GM19468 (cell line): ENCODE measurements around the gene LRP1B.
"Not testable (repeated sequence)": the region's sequence is repeated elsewhere in the genome, so short reads cannot be mapped to it uniquely, and the experiment has no call there.

Experiments
- ATAC-seq: cut with Tn5 transposase; IDR thresholded peaks from one replicate; pipeline ENCODE4 v1.9.1; 2021; ENCODE audit warnings: mild to moderate bottlenecking, moderate library complexity, moderate number of reproducible peaks; ENCODE audit not compliant: unreplicated experiment; ENCODE audit errors: extremely low read depth

The LRP1B gene

DNA sequence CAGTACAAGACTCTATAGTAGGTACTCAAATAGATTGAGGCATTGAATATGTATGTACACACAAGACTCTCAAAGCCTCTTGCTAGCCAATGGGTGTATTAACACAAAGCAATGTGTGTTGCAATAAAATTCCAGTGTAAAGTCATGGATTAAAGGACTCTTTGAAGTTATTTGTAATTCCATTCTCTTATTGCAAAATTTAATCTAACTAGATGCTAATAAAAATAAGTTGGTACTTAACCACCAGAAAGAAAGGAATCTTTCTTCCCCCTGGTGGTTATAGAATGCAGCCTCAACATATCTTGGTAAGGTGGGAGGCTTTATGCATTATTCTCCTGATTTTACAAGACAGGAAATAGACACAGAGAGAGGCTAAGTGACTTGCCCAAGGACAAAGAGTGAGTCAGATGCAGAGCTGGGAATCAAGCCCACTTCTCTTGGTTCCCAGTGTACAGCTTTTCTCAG is 18.0 kb downstream of the LRP1B start:
- ATAC-seq: no peak

DNA sequence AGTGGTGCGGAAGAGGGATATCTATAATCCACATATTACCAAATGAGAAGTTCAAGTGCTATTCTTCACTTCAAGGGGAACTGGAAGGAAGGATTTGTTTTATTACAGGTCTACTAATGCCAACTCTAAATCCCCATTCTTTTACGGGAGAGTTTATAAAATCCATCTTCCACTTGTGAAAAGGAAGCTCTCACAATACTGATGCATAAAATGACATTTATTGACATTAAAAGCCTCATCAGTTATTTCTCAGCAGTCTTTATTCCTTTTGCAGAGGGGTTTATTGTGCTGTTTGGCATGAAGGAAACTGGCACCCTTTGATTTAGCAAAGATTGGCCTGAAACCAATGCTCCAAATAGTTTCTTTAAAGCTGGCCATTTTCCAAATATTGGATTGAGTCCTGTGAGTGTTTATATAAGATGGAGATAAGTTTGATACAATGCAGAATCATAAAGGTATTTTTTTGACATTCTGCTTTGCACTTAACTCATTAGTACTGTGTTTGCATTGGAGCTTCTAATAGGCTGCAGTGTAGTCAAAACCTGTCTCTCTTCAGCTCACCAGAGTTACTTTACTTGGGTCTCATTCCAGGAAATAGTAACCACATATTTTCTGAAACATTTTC is 26.6 kb downstream of the LRP1B start:
- no peak for ATAC-seq

DNA sequence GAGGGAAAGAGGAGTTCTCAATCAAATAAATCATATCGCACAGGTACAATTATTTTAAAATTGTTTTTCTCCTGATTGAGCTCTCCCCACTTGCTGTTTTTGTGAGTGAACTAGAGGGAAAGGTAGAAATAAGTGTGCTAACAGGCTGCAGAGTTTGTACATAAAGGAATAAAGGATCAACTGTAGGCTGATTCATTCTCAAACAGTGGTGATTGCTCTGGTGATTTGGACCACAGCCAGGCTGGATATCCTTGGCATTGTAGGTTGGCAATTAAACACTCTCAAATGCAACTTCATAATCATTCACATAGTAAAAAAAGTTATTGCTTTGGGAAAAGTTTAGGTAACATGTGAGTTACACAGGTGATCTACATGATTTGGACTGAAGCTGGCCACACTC is 29.8 kb downstream of the LRP1B start:
- ATAC-seq: no peak

DNA sequence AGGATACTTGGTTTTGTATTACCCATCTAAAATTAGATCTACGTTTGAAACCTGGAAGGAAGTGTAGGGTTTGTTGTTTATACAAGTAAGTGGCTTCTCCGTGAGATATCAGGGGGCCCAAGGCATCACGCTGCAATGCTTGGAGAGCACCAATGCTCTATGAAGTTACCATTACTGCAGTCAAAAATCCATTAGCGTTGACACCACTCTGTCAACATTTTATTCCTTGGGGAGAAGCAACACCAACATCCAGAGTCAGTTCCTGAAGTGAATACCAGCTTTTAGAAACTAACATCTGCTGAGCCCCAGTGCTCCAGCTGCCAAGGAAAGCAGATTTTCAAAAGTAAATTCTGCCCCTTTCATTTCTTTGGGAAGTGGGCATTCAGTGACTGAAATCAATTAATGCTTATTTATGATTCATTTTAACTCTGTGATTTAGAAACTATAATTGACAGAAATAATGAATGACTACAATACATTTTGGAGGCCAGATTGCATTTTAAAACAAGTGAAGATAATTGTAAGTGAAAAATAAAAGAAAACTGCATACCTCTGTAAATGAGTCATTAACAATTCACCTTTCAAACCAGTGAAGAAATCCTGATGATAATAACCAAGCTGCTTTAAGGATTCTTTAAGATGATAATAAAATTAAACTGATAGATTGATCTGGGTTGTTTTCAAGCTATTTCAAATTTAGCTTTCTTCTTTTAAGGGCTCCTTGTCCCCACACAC is 30.5 kb downstream of the LRP1B start:
- ATAC-seq: no peak

DNA sequence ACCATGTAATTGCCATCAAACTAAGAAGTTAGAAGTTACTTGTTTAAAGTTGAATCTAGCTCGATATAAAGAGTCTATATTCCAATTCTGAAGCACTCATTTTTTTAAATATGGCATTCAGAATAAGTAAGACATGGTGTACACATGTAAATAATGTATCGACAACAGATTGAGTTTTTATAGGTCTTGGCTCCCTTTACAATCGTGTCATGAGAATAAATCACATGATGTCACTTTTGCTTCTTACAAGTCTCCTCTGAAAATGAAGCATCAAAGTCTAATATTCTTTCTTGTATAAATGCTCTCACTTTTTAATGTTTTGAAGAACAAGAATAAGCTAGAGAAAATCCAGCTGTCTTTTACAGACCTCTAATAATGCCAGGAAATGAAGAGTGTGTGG is 33.1 kb downstream of the LRP1B start:
- no peak for ATAC-seq

DNA sequence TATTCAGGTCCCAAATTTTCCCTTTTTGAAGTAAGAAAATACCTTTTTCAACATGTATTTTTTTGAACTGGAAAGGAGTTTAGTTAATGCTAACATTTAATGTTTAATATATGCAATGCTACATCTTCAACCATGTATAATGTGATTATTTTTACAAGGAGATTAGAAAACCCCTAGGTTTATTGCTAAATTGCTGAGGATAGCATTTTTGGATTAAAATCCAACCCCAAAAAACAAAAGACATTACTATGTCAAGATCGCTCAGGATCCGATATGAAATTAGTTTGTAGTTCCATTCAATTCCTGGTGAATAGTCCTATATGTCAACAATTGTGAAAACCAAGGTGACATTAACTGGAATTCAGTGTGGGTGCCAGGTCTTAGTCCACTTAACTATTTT is 35.2 kb downstream of the LRP1B start:
- ATAC-seq: no peak

DNA sequence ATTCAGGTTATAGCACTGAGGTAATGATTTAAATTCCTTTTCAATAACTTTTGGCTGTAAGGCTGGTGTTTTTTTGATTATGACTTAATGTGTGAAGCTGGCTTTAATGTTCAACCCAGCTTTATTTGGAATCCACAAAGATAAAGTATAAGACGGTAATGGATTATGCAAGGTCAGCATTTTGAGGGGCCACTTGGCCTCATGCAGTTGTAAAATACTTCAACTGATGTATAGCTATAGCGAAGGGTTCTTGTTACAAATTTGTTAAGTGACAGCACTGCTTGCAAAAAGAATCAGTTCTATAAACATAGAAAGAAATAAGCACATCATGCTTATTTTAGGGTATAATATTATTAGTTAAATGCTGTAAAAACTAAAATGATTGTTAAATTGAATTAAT is 36.6 kb downstream of the LRP1B start:
- ATAC-seq: no peak

DNA sequence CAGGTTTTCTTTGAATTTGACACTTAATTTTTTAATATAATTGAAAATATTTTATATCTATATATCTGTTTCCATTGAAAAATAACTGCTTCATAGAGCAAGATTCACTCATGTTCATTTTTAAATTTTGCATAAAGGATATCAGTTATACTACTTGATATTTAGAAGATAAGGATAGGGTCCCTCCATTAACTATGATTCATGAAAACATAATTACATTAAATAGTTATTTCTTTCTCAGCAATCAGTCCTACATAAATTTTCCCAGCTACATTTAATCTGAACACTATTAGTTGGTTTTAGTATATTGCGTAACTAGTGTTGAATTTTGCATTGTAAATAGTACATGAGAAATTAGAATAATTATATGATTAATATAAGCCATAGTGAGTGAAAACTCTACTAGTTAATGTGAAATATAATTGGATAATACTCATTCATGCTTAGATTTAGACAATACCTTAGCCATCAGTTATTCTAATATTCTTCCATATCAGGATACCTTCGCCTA is 42.7 kb downstream of the LRP1B start:
- ATAC-seq: no peak

DNA sequence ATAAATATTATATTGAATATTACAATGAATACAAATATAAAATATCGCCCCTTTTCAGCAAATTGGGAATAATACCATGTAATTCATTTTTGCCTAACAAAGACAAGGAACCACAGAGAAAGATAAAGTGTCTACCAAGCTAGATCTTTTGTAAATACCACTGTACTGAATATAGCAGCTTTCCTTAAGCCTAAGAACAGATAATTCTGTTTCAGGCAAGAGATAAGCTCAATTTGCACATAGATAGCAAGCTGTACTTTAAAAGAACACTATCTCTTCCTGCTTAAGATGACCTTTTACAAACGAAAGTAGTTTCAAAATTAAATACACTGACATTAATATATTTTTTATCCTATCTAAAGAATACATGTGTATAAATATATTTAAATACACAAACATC is 43.2 kb downstream of the LRP1B start:
- ATAC-seq: not testable (repeated sequence)

DNA sequence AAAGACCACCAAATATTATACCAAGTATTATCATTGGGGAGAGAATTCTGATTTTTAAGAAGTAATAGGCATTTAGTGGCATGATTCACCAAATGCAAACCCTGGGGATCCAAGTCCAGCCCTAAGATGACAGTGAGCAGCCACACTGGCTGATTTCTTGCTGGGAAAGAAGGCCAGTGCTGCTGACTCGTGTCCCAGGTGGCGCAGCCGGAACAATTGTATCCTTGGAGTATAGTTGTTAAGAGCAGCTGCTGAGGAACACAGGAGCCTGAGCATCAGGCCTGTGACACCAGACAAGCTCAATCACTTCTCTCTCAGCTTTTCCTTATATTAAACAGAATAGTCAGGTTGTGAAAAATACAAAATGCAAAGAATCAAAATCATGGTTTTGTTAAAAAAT is 48.4 kb downstream of the LRP1B start:
- no peak for ATAC-seq

DNA sequence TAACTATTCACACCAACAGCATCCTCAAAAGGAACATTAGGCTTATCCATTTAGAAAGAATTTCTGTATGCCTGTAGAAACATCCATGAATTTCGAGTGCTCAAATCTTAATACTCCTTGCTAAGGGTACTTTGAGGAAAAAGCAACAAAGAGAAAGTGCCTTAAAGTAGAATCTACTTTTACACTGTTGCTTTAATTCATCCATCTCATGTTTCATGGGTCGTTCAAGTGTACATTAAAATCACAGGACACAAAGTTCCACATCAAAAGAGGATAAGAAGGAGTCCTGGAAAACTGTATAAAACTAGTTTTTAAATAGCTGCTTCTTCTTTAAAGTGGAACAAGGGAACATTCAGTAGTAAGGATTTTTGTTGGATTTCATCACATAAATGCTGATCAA is 54.5 kb downstream of the LRP1B start:
- no peak for ATAC-seq

DNA sequence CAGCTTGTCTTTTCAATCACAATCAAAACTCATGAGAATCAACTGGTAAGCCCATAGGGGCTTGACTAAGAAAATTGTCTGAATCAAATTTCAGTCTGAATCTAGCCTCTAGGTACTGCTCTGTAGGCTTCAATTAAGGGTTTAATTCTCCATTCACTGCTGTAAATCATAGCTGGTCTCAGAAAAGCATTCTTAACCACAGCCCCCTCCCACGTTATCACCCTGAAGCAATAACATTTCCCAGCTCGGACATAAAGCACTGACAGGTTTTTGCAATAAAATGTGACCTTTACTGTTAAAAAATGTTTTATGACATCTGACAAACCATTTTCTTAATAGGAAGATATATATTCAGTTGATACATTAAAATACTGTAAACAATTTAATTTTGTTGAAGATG is 55.0 kb downstream of the LRP1B start:
- ATAC-seq: no peak

DNA sequence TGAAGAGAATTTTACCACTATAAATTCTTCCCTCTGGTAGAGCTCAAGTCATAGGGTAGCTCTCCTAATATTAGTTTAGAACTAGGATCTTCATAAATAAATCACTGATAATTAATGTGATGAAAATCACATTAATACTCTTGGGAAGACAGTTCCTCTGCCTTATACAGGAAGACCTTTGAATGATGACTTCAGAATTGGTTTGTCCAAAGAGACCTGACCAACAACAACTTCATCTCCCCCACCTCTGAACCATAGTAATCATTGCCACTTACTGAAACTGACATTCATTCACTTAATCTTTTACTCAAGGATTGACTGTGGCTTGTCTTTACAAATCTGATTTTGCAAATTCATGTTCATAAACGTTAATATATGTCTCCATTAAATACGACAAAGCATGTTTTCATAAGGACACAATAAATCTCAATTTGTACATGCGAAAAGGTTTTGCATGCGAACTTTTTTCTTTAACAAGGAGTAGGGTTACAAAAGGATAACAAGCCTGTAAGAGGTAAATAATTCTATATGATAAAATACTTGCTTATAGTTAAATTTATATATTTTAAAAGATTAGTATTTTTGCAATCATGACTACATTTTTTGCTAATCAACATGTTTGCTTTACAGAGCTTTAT is 61.4 kb downstream of the LRP1B start:
- ATAC-seq: no peak

DNA sequence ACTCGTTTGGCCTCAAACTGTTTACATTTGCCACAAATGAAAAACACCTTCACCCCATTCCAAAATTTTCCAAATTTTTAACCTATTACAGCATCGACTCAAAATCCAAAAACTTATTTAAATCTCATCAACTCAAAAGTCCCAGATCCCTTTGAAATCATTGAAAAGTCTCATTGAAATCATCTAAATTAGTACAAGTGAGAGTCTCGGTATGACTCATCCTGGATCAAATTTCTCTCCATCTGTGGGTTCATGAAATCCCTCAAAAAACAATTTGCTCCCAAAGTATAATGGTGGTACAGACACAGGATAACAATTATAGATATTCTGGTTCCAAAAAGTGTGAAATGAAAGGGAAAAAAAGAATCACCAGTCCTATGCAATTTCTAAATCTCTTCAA is 65.1 kb downstream of the LRP1B start:
- no peak for ATAC-seq

DNA sequence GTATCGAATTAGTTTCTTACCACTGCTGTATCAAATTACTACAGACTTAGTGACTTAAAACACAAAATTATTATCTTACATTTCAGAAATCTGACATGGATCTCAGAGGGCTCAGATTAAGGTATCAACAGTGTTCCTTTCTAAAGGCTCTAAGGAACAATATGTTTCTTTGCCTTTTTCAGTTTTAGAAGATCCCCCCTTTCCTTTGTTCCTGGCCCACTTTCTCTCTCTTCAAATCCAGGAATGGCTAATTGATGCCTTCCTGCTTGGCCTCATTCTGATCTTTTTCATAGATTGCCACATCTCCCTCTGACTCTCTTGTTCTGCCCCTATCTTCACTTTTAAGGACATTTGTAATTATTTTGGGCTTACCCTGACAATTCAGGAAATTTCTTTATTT is 65.7 kb downstream of the LRP1B start:
- ATAC-seq: no peak

DNA sequence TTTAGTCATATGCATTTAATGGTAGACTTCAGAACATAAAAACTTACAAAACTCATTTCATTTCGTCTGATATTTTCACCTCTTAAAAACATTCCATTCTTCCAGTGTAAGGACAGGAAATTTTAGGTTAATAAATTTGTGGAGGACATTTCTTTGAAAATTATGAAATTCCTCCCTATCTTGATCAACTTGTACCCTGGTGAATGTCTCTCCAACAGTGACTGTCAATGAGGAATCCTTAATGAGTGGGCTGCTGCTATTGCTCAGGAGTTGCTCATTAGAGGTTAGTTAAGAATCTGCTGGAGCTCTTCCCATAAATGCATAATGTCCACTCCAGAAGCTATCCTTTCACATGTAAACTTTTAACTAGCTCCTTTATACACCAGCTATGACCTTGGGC is 69.1 kb downstream of the LRP1B start:
- no peak for ATAC-seq

DNA sequence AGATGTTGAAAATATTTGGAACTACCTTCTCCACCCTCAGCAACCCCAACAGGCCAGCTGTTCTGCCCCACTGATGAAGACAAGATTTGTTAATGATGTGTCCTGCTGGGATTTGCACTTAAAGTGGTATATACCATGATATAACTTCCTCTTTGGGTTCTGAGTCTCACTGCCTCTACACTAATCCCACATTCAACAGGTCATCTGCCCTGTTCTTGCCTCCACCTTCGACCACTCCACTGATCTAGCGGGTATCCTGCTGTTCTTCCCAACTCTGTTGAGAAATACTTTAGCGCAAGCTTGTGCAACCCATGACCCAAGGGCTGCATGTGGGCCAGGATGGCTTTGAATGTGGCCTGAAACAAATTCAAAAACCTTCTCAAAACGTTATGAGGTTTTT is 72.7 kb downstream of the LRP1B start:
- no peak for ATAC-seq

DNA sequence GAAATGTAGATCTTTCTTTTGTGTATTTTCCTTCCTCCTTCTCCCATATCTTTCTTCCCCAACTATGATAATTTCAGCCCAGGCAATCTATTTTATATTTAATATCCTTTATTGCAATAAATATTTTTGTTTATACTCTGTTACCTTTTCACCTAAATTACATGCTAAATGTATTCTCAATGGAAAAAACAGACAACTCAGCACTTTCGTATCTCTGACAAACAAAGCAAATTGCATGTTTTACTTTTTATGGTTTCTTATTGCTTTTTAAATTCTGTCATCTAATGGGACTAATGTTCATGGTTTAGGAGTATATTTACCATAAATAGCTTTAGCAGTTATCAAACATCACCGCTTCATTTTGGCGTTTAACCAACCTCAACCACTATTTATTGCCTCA is 74.0 kb downstream of the LRP1B start:
- ATAC-seq: no peak

DNA sequence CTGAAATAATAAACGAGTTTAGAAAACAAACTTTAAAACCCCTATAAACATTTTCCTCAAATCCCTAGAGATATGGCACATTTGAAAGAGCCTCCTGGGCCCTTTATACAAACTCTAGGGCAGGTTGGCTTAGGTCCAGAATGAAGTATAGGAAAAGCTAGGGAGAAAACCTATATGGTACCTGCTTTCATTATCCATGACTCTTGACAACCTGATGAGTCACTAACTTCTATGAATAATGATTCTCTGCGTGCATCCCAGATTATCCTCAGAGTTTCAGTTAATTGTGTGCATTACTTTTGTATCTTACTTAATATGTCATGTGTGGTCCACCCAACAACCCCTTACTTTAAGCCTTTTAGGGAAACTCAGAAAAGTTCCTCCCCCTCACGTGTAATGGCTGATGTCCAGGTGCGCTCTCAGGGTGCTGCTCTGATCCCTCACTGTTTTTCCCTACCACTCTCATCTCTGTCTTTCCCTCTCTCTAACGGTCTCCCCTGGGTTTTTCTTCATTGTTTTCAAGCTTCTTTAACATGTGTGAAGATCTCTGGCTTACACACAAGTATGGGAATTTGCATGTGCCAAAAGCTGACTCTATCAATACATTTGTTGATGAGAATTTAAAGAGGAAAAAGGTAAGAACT is 78.5 kb downstream of the LRP1B start:
- no peak for ATAC-seq

DNA sequence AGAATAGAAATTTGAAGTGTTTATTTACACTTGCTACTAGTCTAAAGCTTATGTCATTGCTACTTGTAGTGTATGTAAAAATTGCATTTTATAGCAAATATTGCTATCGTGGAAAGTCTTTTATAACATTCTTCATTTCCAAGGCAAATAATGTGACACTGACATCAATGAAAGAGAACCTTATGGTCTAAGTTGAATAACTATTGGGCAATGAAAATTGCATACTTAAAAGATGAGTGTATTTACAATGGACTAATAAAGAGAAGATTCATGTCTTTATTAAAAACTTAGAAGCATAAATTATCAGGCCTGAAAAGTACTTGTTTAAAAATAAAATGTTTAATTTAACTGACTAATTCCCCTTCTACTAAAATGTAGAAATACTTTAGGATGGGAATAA is 82.2 kb downstream of the LRP1B start:
- ATAC-seq: no peak

DNA sequence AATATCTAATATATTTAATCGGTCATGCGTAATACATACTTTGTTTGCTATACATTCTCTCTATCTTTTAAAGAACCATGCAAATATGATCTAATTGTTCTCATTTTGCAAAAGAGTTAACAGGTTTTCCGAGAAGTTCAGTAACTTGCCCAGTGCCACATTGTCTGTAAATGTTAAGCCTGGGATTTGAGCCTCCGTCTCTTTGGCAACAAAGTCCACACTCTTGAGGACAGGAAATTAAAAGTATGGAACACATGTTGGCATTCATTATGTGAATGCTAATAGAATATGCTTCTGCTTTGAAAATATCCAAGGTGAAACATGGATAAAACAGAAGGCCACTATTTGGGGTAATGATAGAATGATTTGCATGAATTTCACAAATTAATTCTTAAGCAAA is 85.2 kb downstream of the LRP1B start:
- no peak for ATAC-seq
